Ovary (tissue), 9 donors: ENCODE measurements around the gene HTRA2. TPM values are rescaled to one million over a fixed set of nuclear protein-coding genes. Genes with fewer than 3 reads are reported as not detected.

ENCODE experiments used
- DNase-seq, 5 donors: peaks; one replicate each; pipeline ENCODE4 v3.0.0-alpha.2; 2019 to 2020
- H3K27ac ChIP-seq, 2 donors: fragments of 200-600 bp; one replicate each; pipeline versions ENCODE4 v1.5.1 to v1.8.0; 2019 to 2022
- H3K27me3 ChIP-seq: fragments of 200-600 bp; one replicate; pipeline ENCODE4 v1.8.0; 2022
- H3K36me3 ChIP-seq: fragments of 200-600 bp; sonication (generic); one replicate; pipeline ENCODE4 v1.5.1; 2019
- H3K4me1 ChIP-seq: one replicate; pipeline ENCODE4 v1.8.1; 2013; ENCODE audit warnings: mild to moderate bottlenecking, moderate library complexity; ENCODE audit not compliant: insufficient read depth
- H3K4me3 ChIP-seq: fragments of 200-600 bp; sonication (generic); one replicate; pipeline ENCODE4 v1.5.1; 2017
- H3K9me3 ChIP-seq, 2 donors: fragments of 200-600 bp in 1 of 2; sonication (generic) in 1 of 2; one replicate each; pipeline versions ENCODE4 v1.5.1 to v1.8.1; 2013 to 2019; ENCODE audit warnings: mild to moderate bottlenecking in 1 of 2, moderate library complexity in 1 of 2
- EP300 ChIP-seq: sonication (generic); formaldehyde crosslinking; IDR thresholded peaks from one replicate; pipeline ENCODE4 v1.6.1; 2017; ENCODE audit warnings: antibody characterized with exemption
- POLR2A ChIP-seq: fragments of 450-650 bp; IDR thresholded peaks from one replicate; pipeline ENCODE4 v1.6.1; 2017; ENCODE audit warnings: antibody characterized with exemption, mild to moderate bottlenecking, moderate library complexity
- WGBS, 3 donors: extraction: QIAGEN DNeasy Blood & Tissue Kit in 1 of 3; methylation state at CpG; one replicate each; pipeline versions ENCODE4 v1.1.5 to v1.1.7; 2013 to 2017; 5-methylcytosine and 5-hydroxymethylcytosine counted together
- intact Hi-C, 4 donors: fragments of 100-400 bp; cut with DNase I; formaldehyde crosslinking; loops; one replicate each; pipeline versions ENCODE4 v1.11.0 to v1.15.1; 2022 to 2023
- polyA plus RNA-seq, 2 donors: library from polyadenylated mRNA; stranded (reverse); fragments of 200-250 nt in 1 of 2; fragments of 350-450 nt in 1 of 2; fragmentation: Illumina TruSeq in 1 of 2; extraction: RNeasy Lipid Tissue Mini Kit (QIAGEN cat#74804) in 1 of 2; gene quantifications; one replicate each; pipeline ENCODE4 v1.2.3, GENCODE V29; 2013 to 2014
- total RNA-seq, 7 donors: library from RNA; depleted of rRNA in 2 of 7; stranded (reverse); fragments of >200 nt in 2 of 7; fragmentation: NEBNext Ultra II Directional in 3 of 7; extraction: Animal tissue kit (Norgen Biotek cat#: 25700) in 3 of 7; gene quantifications; one replicate each; pipeline versions ENCODE4 v1.1.0 to v1.2.4, GENCODE V29; 2016 to 2023
- TF ChIP-seq, protein P1 (sequence below), 3 donors: fragments of 450-650 bp in 2 of 3; fragments of 200-600 bp in 1 of 3; IDR thresholded peaks; one replicate each; pipeline versions ENCODE4 v1.5.1 to v1.8.0; 2016 to 2022; ENCODE audit warnings: antibody characterized with exemption in 3 of 3, mild to moderate bottlenecking in 1 of 3
- donor health status: DM: no; HTN: no; CAD: no; lungs with moderate emphysema.
- donor health status: DM: no; HTN: no; CAD: no.
- donor health status: Bipolar disorder and iron deficiency.
- donor health status: DM: yes; HTN: yes; CAD: no.
- donor health status: DM: no; HTN: no; CAD: no.
- donor health status: DM: yes; HTN: yes; CAD: no.

The HTRA2 gene
- total and polyA plus RNA-seq, 9 donors: 28.7 to 47.6 (median 36.9) TPM

DNA sequence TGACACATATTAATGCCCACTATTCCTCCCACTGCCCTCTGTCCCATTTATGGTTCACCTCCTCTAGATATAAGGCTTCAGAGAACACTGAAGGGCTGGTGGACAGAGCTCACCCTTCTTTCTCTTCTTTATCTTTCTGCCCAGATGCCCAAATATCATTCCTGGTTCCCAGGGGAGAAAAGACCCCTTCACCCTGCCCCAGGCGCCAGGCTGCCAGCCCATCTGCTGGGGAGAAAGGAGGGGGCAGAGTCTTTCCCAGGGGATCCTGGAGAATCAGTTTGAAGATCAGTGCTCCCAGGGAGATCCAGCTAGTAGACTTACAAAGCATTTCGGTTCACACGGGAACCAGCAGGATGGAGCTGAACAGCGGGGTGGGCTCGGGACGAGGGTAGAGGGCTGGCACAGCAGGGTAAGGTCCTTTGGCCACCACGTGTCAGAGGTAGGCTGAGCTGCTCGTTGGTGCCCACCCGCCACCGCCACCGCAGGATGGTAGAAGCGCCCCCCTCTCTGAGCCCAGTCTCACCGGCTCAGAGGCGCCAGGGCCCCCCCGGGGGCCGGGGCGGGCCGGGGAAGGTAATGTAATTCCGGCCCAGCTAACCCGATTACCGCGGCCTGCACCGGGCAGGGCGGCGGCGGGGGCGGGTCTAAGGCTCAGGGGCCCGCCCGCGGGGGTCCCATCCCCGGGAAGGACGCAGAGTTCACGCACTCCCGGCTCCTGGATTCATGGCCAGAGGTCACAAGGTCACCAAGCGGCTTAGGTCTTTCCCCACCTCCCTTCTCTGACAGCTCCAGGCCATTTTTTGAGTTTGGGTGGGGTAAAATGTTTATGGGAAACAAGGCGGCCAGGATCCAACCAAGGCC is 16.8 kb upstream of the HTRA2 start:
- H3K27me3 ChIP-seq: peaks cover 18% of the 10 kb centered on the region
- no peak overlapping the region for H3K4me3 ChIP-seq
- 2 to 6% (median 5%) methylated on average over 27 to 36 of the region's 36 CpGs for WGBS, 3 donors
- DNase-seq: peak in 2 of 5 donors; percentile 13 to 25
- intact Hi-C loops: no loop called here
- H3K27ac ChIP-seq: no peak overlapping the region
- no peaks in the 10 kb centered on the region for H3K36me3 ChIP-seq
- no peaks in the 10 kb centered on the region for H3K9me3 ChIP-seq
- peaks cover 4% of the 10 kb centered on the region for H3K4me1 ChIP-seq
- TF ChIP-seq POLR2A (no peak), EP300 (no peak)
- TF ChIP-seq, protein P1, sequence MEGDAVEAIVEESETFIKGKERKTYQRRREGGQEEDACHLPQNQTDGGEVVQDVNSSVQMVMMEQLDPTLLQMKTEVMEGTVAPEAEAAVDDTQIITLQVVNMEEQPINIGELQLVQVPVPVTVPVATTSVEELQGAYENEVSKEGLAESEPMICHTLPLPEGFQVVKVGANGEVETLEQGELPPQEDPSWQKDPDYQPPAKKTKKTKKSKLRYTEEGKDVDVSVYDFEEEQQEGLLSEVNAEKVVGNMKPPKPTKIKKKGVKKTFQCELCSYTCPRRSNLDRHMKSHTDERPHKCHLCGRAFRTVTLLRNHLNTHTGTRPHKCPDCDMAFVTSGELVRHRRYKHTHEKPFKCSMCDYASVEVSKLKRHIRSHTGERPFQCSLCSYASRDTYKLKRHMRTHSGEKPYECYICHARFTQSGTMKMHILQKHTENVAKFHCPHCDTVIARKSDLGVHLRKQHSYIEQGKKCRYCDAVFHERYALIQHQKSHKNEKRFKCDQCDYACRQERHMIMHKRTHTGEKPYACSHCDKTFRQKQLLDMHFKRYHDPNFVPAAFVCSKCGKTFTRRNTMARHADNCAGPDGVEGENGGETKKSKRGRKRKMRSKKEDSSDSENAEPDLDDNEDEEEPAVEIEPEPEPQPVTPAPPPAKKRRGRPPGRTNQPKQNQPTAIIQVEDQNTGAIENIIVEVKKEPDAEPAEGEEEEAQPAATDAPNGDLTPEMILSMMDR (IDR thresholded peaks at IDR 0.05): no peak

DNA sequence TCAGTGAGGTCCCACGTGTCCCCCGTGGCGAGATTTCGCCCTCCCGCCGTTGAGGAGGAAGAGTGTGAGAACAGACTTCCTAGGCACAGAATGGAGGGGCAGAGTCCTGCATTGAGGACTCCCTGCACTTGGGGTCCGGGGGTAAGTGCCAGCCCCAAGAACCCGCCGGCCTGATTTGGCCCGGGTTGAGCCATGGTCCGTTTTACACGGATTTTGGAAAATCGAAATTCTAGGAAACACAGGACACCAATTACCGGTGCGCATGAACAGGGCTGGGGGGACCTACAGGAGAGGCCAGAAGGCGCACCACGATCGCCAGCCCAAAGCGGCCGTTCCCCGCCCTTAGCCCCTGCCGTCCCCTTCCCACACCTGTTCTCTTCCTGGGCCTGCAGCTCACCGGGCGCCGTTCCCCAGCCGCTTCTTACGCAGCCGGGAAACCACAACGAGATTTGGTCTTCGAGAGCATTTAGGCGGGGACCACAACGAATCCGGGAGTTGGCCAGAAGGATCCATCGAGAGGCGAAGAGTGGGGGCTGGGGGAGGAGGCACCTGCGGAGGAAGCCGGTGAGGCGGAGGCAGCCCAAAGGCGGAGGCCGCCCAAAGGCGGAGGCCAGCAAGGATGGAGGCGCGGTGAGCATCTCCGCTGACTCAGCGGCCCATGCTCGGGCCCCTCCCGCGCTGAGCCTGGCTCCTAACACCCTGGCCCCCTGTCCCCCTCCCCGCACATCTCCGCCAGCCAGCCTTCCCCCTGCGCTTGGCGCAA is 15.9 kb upstream of the HTRA2 start:
- DNase-seq: peak in 2 of 5 donors; percentile 21 to 31
- TF ChIP-seq POLR2A: no peak
- TF ChIP-seq, protein P1 (IDR thresholded peaks at IDR 0.05): no peak
- TF ChIP-seq EP300: no peak
- 4 to 9% (median 6%) methylated on average over 48 to 52 of the region's 52 CpGs for WGBS, 3 donors
- H3K4me3 ChIP-seq: no peak overlapping the region
- peaks cover 3% of the 10 kb centered on the region for H3K4me1 ChIP-seq
- no peaks in the 10 kb centered on the region for H3K9me3 ChIP-seq
- intact Hi-C loops: no loop called here
- peaks cover 18% of the 10 kb centered on the region for H3K27me3 ChIP-seq
- no peaks in the 10 kb centered on the region for H3K36me3 ChIP-seq
- H3K27ac ChIP-seq: no peak overlapping the region

DNA sequence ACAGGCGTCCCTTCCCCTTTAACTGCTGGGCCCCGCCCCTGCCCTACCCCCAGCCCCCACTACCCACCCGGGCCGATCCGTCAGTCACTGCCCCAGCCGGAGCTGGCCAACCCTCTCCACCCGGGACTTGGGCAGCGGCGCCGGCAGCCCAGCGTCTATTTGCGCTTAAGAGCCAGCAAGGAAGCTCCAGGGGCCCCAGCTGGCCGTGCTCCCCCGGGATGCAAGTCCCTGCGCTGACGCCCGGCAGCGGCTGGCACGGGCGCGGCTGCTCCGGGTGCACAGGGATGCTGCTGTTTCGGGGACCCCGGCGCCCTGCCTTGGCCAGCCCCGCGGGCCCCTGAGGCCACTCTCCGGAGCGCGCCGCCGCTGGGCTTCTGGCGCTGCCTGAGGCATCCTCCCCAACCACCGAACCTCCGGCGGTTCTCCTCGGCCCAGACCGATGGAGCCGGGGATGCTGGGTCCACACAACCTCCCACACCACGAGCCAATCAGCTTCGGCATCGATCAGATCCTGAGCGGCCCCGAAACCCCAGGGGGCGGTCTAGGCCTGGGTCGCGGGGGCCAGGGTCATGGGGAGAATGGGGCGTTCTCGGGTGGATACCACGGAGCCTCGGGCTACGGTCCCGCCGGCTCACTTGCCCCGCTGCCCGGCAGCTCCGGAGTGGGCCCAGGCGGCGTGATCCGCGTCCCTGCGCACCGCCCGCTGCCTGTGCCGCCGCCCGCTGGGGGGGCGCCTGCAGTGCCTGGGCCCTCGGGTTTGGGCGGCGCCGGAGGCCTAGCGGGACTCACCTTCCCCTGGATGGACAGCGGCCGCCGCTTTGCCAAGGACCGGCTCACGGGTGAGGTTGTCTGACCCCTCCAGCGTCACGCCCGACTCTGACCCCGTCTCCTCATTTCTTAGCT is 15.1 kb upstream of the HTRA2 start, which contains the start of gene TLX2:
Gene TLX2 (plus strand): TSS at position 83 of the 903 bp plus-strand sequence. CDS start 357 bp downstream, at position 440.
- TF ChIP-seq POLR2A (no peak), EP300 (no peak)
- TF ChIP-seq, protein P1 (IDR thresholded peaks at IDR 0.05): no peak
- H3K9me3 ChIP-seq: no peaks in the 10 kb centered on the region
- peaks cover 3% of the 10 kb centered on the region for H3K4me1 ChIP-seq
- H3K27me3 ChIP-seq: peaks cover 18% of the 10 kb centered on the region
- no peaks in the 10 kb centered on the region for H3K36me3 ChIP-seq
- intact Hi-C loops: no loop called here
- H3K4me3 ChIP-seq: no peak within 1 kb of the TSS
- 4% methylated on average over 54 to 82 of the region's 82 CpGs for WGBS, 3 donors
- DNase-seq: no peak
- H3K27ac ChIP-seq: no peak within 1 kb of the TSS
